GM20000 (cell line): Measurements from ENCODE around the gene POLR1E.

Experiments used
- DNase-seq: peaks from one replicate; pipeline ENCODE4 v3.0.0; 2012; ENCODE audit warnings: low spot score
- CTCF ChIP-seq: IDR thresholded peaks from 2 replicates; pipeline ENCODE4 v1.5.1; 2012; ENCODE audit warnings: mild to moderate bottlenecking, control low read depth; ENCODE audit errors: extremely low read depth, missing control alignments

The POLR1E gene

DNA sequence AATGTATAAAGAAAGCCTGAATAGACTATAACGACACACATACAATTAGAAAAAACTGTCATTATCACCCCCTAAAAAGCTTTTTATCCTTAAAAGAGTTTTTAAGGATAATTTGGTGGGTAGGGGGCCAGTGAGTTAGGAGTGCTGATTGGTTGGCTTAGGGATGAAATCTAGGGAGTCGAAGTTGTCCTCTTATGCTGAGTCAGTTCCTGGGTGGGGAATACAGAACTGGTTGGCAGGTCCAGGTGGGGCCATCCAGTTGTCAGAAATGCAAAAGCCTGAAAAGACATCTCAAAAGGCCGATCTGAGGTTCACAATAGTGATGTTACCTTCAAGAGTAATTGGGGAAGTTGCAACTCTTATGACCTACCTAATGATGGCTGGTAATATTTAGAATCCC is 34.1 kb upstream of the POLR1E start:
- no peak for DNase-seq
- no peak for TF ChIP-seq CTCF

GRCh38 chr9:37452611-37453010 is 33.1 kb upstream of the POLR1E start:
- TF ChIP-seq CTCF, result no peak
- DNase-seq, result no peak

- no peak for TF ChIP-seq CTCF
- DNase-seq, result no peak
These were observed 31.9 kb upstream of the POLR1E start for GRCh38 chr9:37453827-37454226.

DNA sequence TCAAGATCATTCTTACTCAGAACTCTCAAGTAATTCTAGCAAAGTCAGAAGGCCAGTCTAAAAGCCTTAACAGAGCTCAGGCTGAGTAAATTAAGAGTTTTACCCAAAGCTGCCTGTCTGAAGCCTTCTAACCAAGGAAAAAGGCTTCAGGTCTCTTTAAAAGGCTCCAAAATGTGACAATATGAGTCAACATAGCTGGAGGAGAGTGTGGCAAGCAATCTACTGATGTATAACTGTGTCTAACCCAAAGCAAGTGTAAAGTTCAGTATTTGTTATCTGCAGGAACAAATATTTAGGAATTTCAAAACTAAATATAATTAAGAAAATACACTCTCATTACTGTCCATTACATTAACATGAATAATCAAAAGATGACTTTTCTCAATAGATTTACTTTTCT is 31.5 kb upstream of the POLR1E start:
- DNase-seq, result no peak
- no peak for TF ChIP-seq CTCF

- no peak for DNase-seq
- no peak for TF ChIP-seq CTCF
These were observed 29.7 kb upstream of the POLR1E start for GRCh38 chr9:37455884-37456647.

GRCh38 chr9:37456817-37457216 is 28.9 kb upstream of the POLR1E start:
- no peak for DNase-seq
- TF ChIP-seq CTCF, result no peak

DNA sequence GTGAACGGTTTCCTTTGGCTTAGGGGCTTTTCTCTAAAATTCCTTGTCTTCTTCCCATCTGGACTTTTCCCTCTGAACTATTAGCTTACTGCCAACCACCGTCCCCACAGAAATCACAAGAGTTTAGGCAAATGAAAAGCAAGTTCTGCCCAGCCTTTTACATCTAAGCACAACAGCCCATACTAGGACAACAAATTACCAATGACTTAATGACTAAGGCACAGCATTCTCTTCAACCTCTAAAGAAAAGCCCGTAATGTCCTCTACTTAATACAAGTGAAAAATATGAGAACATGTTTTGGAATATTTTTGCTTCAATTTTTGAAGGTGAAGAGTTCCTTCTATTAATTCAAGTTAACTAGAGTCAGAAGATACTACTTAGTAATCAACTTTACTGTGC is 21.7 kb upstream of the POLR1E start:
- TF ChIP-seq CTCF, result no peak
- DNase-seq, result no peak
